ENCODE measurements around the gene TP53AIP1. TPM values are rescaled to one million over a fixed set of nuclear protein-coding genes. Genes with fewer than 3 reads are reported as not detected.

Gene TP53AIP1
- total and polyA plus RNA-seq, 7 donors = 0.07 to 0.51 (median 0.08) TPM; not detected in 4

DNA sequence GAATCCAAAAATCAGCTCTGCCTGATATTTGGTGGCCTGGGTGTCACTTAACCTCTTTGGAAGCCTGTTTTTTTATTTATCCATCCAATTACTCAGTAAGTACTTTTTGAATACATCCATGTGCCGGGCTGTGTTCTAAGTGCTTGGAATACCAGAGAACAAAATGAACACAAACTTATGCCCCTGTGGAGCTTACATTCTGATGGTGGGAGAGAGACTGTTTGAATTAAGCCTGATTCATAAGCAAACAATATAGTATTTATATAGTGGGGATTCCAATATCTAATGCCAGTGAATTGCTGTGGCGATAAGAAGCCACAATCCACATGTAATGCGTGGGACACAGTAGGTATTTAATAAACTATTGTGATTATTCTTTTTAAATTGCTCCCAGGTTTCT, 32.1 kb downstream of the TP53AIP1 start:
- no peaks in the 10 kb centered on the region for H3K4me1 ChIP-seq
- no peaks in the 10 kb centered on the region for H3K9me3 ChIP-seq
- peaks cover 0 to 30% (median 15%) of the 10 kb centered on the region in 3 donors for H3K27me3 ChIP-seq (ENCODE audit: insufficient read depth in 3 of 3, low read length in 2 of 3)
- no peak overlapping the region for H3K27ac ChIP-seq
- DNase-seq = no peak
- no peak for ATAC-seq
- intact Hi-C loops (cut with DNase I) = no loop called here
- 97 to 99% (median 97%) methylated on average over 3 of the region's 3 CpGs for WGBS, 3 donors
- TF ChIP-seq, protein P1, sequence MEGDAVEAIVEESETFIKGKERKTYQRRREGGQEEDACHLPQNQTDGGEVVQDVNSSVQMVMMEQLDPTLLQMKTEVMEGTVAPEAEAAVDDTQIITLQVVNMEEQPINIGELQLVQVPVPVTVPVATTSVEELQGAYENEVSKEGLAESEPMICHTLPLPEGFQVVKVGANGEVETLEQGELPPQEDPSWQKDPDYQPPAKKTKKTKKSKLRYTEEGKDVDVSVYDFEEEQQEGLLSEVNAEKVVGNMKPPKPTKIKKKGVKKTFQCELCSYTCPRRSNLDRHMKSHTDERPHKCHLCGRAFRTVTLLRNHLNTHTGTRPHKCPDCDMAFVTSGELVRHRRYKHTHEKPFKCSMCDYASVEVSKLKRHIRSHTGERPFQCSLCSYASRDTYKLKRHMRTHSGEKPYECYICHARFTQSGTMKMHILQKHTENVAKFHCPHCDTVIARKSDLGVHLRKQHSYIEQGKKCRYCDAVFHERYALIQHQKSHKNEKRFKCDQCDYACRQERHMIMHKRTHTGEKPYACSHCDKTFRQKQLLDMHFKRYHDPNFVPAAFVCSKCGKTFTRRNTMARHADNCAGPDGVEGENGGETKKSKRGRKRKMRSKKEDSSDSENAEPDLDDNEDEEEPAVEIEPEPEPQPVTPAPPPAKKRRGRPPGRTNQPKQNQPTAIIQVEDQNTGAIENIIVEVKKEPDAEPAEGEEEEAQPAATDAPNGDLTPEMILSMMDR (IDR thresholded peaks at IDR 0.05) = no peak
- no peaks in the 10 kb centered on the region for H3K36me3 ChIP-seq (ENCODE audit: insufficient read depth in 1 of 2, low read depth in 1 of 2)
- no peak overlapping the region for H3K4me3 ChIP-seq

DNA sequence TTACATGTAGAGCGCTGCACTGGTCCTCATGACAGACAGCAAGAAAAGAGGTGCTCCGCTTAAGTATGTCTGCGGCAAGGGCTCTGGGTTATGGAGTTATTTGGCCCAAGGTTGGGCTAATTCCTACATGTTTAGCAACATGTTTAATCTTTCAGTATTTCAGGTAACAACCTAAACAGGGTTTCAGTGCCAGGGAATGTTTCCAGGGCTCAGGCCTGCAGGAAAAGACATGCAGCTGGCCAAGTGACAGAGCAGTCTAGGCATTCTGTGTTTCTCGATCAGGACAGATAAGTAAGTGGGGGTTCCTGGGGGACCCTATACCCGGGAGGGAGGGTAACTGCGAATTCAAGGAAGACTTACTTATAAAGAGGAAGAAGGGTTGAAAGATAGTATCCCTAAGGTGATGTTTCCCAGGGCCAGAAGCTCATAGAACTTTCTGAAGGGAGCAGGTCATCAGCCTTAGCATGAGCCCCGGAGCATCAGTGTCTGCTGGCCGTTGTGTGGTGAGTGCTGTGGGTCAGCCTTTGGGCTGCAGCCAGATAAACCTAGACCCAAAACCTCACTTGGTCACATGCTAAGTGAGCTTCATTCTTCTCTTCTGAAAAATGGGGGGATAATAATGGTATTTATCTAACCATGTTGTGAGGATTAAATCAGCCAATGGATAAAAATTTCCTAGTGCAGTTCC, 33.1 kb downstream of the TP53AIP1 start:
- intact Hi-C loops (cut with DNase I) = no loop called here
- DNase-seq (no peak), ATAC-seq (no peak)
- Histone ChIP-seq H3K9me3 (no peaks in the 10 kb centered on the region), H3K4me3 (no peak overlapping the region), H3K27ac (no peak overlapping the region), H3K36me3 (ENCODE audit: insufficient read depth in 1 of 2, low read depth in 1 of 2) (no peaks in the 10 kb centered on the region), H3K27me3 (ENCODE audit: insufficient read depth in 3 of 3, low read length in 2 of 3) (peaks cover 0 to 34% (median 15%) of the 10 kb centered on the region in 3 donors), H3K4me1 (no peaks in the 10 kb centered on the region)
- TF ChIP-seq, protein P1 (IDR thresholded peaks at IDR 0.05) = no peak
- 79 to 85% (median 82%) methylated on average over 8 of the region's 8 CpGs for WGBS, 3 donors

DNA sequence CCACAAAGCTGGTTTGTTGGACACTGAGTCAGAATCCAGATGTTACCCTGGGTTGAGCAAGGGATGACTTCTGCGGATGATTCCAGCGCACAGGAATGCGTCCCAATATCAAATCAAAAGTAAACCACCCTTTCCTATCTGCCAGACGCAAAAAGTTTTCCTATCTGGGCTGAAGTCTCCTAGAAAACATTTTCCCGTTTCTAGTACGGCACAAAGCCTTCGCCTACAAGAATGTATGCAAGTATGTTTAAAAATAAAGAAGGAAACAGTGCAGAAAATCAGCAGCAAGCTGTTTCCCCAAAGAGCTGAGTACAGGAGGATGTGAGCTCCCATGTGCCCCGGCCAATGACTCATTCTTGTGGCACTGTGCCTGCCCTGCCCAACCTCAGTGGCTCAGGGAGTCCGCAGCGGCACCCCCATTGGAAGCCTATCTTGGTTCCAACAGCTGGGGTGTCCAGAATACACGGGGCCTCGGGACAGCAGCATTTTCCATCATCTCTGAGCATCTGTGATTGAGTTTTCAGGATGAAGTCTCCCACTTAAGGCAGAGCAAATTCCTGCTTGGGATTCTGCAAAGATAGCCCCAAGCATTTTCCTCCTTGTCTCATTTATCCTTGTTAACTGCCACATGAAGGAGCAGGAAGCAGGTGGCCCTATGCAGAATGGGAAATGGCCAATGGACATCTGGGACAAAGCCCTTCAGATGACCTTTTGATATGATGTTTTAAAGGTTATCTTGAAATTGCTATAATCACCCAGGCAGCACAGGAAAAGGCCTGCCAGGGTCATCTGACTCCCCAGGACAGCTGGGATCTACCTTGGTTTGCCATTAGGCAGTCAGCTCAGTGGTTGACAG, 34.1 kb downstream of the TP53AIP1 start:
- Histone ChIP-seq H3K27me3 (ENCODE audit: insufficient read depth in 3 of 3, low read length in 2 of 3) (peaks cover 0 to 34% (median 18%) of the 10 kb centered on the region in 3 donors), H3K36me3 (ENCODE audit: insufficient read depth in 1 of 2, low read depth in 1 of 2) (no peaks in the 10 kb centered on the region), H3K27ac (no peak overlapping the region), H3K4me1 (no peaks in the 10 kb centered on the region), H3K4me3 (no peak overlapping the region), H3K9me3 (no peaks in the 10 kb centered on the region)
- TF ChIP-seq, protein P1 (IDR thresholded peaks at IDR 0.05) = no peak
- ATAC-seq (peak in 3 of 4 donors; percentile 64 to 66 (median 65)), DNase-seq (peak; percentile 73 to 83)
- WGBS, 3 donors = 17 to 31% (median 23%) methylated on average over 12 of the region's 12 CpGs
- intact Hi-C loops (cut with DNase I) = no loop called here

DNA sequence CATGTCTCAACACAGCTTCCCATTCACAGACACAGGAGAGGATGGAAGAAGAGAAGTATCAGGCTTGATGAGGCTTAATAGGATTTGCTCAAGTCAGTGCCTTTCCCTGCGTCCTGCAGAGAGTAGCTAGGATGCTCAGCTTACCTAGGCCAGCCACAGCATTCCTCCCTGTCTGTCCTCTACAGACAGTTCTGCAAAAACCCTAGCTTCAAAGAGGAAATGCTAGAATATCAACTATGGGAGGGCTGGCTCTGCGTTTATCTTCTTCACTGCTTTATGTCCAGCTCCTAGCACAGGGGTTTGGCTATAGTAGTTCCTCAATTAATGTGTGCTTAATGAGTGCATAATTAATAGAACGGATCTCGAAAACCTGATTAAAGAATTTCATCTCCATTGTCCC, 35.1 kb downstream of the TP53AIP1 start:
- H3K4me1 ChIP-seq = no peaks in the 10 kb centered on the region
- H3K9me3 ChIP-seq = no peaks in the 10 kb centered on the region
- TF ChIP-seq, protein P1 (IDR thresholded peaks at IDR 0.05) = no peak
- 90 to 93% (median 91%) methylated on average over 4 of the region's 4 CpGs for WGBS, 3 donors
- no peak overlapping the region for H3K27ac ChIP-seq
- intact Hi-C loops (cut with DNase I) = no loop called here
- no peak for ATAC-seq
- no peak for DNase-seq
- H3K36me3 ChIP-seq (ENCODE audit: insufficient read depth in 1 of 2, low read depth in 1 of 2) = no peaks in the 10 kb centered on the region
- no peak overlapping the region for H3K4me3 ChIP-seq
- peaks cover 0 to 34% (median 16%) of the 10 kb centered on the region in 3 donors for H3K27me3 ChIP-seq (ENCODE audit: insufficient read depth in 3 of 3, low read length in 2 of 3)
